ENCODE results near the gene DOCK6.

GRCh38 chr19:11238781-11239376 is 23.4 kb downstream of the DOCK6 start:
- TF ChIP-seq, protein P1, sequence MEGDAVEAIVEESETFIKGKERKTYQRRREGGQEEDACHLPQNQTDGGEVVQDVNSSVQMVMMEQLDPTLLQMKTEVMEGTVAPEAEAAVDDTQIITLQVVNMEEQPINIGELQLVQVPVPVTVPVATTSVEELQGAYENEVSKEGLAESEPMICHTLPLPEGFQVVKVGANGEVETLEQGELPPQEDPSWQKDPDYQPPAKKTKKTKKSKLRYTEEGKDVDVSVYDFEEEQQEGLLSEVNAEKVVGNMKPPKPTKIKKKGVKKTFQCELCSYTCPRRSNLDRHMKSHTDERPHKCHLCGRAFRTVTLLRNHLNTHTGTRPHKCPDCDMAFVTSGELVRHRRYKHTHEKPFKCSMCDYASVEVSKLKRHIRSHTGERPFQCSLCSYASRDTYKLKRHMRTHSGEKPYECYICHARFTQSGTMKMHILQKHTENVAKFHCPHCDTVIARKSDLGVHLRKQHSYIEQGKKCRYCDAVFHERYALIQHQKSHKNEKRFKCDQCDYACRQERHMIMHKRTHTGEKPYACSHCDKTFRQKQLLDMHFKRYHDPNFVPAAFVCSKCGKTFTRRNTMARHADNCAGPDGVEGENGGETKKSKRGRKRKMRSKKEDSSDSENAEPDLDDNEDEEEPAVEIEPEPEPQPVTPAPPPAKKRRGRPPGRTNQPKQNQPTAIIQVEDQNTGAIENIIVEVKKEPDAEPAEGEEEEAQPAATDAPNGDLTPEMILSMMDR (IDR thresholded peaks at IDR 0.05), result no peak
- TF ChIP-seq TCF7 (CRISPR knock-in tag; IDR thresholded peaks at IDR 0.05; ENCODE audit: low read depth), result no peak
- no peak for TF ChIP-seq ZNF232 (CRISPR knock-in tag; IDR thresholded peaks at IDR 0.05)
- TF ChIP-seq ZNF121 (CRISPR knock-in tag; IDR thresholded peaks at IDR 0.05), result no peak
- TF ChIP-seq, protein P2, sequence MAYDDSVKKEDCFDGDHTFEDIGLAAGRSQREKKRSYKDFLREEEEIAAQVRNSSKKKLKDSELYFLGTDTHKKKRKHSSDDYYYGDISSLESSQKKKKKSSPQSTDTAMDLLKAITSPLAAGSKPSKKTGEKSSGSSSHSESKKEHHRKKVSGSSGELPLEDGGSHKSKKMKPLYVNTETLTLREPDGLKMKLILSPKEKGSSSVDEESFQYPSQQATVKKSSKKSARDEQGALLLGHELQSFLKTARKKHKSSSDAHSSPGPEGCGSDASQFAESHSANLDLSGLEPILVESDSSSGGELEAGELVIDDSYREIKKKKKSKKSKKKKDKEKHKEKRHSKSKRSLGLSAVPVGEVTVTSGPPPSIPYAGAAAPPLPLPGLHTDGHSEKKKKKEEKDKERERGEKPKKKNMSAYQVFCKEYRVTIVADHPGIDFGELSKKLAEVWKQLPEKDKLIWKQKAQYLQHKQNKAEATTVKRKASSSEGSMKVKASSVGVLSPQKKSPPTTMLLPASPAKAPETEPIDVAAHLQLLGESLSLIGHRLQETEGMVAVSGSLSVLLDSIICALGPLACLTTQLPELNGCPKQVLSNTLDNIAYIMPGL (CRISPR knock-in tag; IDR thresholded peaks at IDR 0.05), result no peak
- no peak for TF ChIP-seq TEAD4 (CRISPR knock-in tag; IDR thresholded peaks at IDR 0.05)
- no peak for TF ChIP-seq CREB1 (CRISPR knock-in tag; IDR thresholded peaks at IDR 0.05)
- TF ChIP-seq SP1 (CRISPR knock-in tag; conservative IDR thresholded peaks at IDR 0.05), result no peak
- TF ChIP-seq ATF3 (CRISPR knock-in tag; conservative IDR thresholded peaks at IDR 0.05), result no peak

Measured in WTC11 (cell line).